ENCODE results near the gene EMP3. TPM values are rescaled to one million over a fixed set of nuclear protein-coding genes. Genes with fewer than 3 reads are reported as not detected.
A peak's percentile ranks its signal among the peaks of the same experiment; 100 is the strongest.

Gene EMP3
- 19.6 TPM for polyA plus RNA-seq (2013, experiment 1 of 2)
- 22.3 TPM for polyA plus RNA-seq (2013, experiment 2 of 2)

- H3K4me2 ChIP-seq (ENCODE audit: low read length) = peak within 1 kb of the TSS; percentile 66
- H3K4me3 ChIP-seq (ENCODE audit: low read length) = peak within 1 kb of the TSS; percentile 12
- H3K79me2 ChIP-seq (ENCODE audit: control insufficient read depth, insufficient read depth, low read length) = no peaks in the 10 kb centered on the region
- peak within 1 kb of the TSS; percentile 96 for H3K4ac ChIP-seq (ENCODE audit: low read depth, low read length)
- no CpG with 5 or more reads among the region's 22 CpGs for whole genome bisulfite sequencing (ENCODE audit: extremely low coverage, insufficient coverage, low lambda C conversion rate)
- H4K8ac ChIP-seq (ENCODE audit: low read depth, low read length) = peak within 1 kb of the TSS; percentile 95
- H3K79me1 ChIP-seq (ENCODE audit: low read length) = no peaks in the 10 kb centered on the region
- H2BK5ac ChIP-seq (ENCODE audit: low read length) = no peak within 1 kb of the TSS
- DNase-seq = peak; percentile 93
- H2AK5ac ChIP-seq (ENCODE audit: low read length) = no peak within 1 kb of the TSS
- peak within 1 kb of the TSS; percentile 55 for H3K27ac ChIP-seq (ENCODE audit: low read depth, low read length)
- no peaks in the 10 kb centered on the region for H3K27me3 ChIP-seq (ENCODE audit: insufficient read depth, low read length, poor library complexity)
- no peak within 1 kb of the TSS for H4K5ac ChIP-seq (ENCODE audit: low read length)
- H3K9ac ChIP-seq (ENCODE audit: low read length) = peak within 1 kb of the TSS; percentile 63
- H3K18ac ChIP-seq (ENCODE audit: low read length) = peak within 1 kb of the TSS; percentile 95
- no peak within 1 kb of the TSS for H3K23ac ChIP-seq (ENCODE audit: low read length)
- no peaks in the 10 kb centered on the region for H3K36me3 ChIP-seq (ENCODE audit: control insufficient read depth, insufficient read depth, low read length)
- peak within 1 kb of the TSS; percentile 82 for H3K56ac ChIP-seq (ENCODE audit: low read length)
- H2BK15ac ChIP-seq (replicated peaks; ENCODE audit: low read depth) = no peak within 1 kb of the TSS
- H2BK120ac ChIP-seq (ENCODE audit: low read depth, low read length) = peak within 1 kb of the TSS; percentile 78
- peaks cover 4% of the 10 kb centered on the region for H3K4me1 ChIP-seq (ENCODE audit: control insufficient read depth, low read depth, low read length)
Observed at GRCh38 chr19:48325265-48325910, at the start of gene EMP3. Gene EMP3 (plus strand): TSS chr19:48325552. CDS start chr19:48326845, 1,293 bp downstream.

GRCh38 chr19:48279747-48280146 is 45.6 kb upstream of the EMP3 start:
- no CpG with 5 or more reads among the region's 9 CpGs for WGBS (ENCODE audit: extremely low coverage, insufficient coverage, low lambda C conversion rate)

GRCh38 chr19:48283908-48284307 is 41.4 kb upstream of the EMP3 start:
- no peak overlapping the region for H3K23ac ChIP-seq (ENCODE audit: low read length)
- H3K18ac ChIP-seq (ENCODE audit: low read length) = no peak overlapping the region
- H3K4me3 ChIP-seq (ENCODE audit: low read length) = no peak overlapping the region
- H3K56ac ChIP-seq (ENCODE audit: low read length) = no peak overlapping the region
- no peak overlapping the region for H3K4ac ChIP-seq (ENCODE audit: low read depth, low read length)
- no peak overlapping the region for H3K4me2 ChIP-seq (ENCODE audit: low read length)
- no peaks in the 10 kb centered on the region for H3K4me1 ChIP-seq (ENCODE audit: control insufficient read depth, low read depth, low read length)
- H3K9ac ChIP-seq (ENCODE audit: low read length) = no peak overlapping the region
- H3K79me2 ChIP-seq (ENCODE audit: control insufficient read depth, insufficient read depth, low read length) = no peaks in the 10 kb centered on the region
- no peak overlapping the region for H4K5ac ChIP-seq (ENCODE audit: low read length)
- no peak overlapping the region for H4K8ac ChIP-seq (ENCODE audit: low read depth, low read length)
- WGBS (ENCODE audit: extremely low coverage, insufficient coverage, low lambda C conversion rate) = no CpG with 5 or more reads among the region's 7 CpGs
- no peak overlapping the region for H2BK15ac ChIP-seq (replicated peaks; ENCODE audit: low read depth)
- no peaks in the 10 kb centered on the region for H3K27me3 ChIP-seq (ENCODE audit: insufficient read depth, low read length, poor library complexity)
- H3K36me3 ChIP-seq (ENCODE audit: control insufficient read depth, insufficient read depth, low read length) = peaks cover 18% of the 10 kb centered on the region
- peak; percentile 31 for DNase-seq
- H2BK120ac ChIP-seq (ENCODE audit: low read depth, low read length) = no peak overlapping the region
- H2BK5ac ChIP-seq (ENCODE audit: low read length) = no peak overlapping the region
- no peak overlapping the region for H2AK5ac ChIP-seq (ENCODE audit: low read length)
- no peak overlapping the region for H3K27ac ChIP-seq (ENCODE audit: low read depth, low read length)
- H3K79me1 ChIP-seq (ENCODE audit: low read length) = no peaks in the 10 kb centered on the region

More at GRCh38 chr19:48279747-48280146, 45.6 kb upstream of the EMP3 start:
- Histone ChIP-seq H4K5ac (ENCODE audit: low read length) (no peak overlapping the region), H3K79me2 (ENCODE audit: control insufficient read depth, insufficient read depth, low read length) (peaks cover 2% of the 10 kb centered on the region), H3K4me3 (ENCODE audit: low read length) (no peak overlapping the region), H3K4me2 (ENCODE audit: low read length) (no peak overlapping the region), H3K56ac (ENCODE audit: low read length) (no peak overlapping the region), H3K23ac (ENCODE audit: low read length) (no peak overlapping the region), H3K18ac (ENCODE audit: low read length) (no peak overlapping the region), H3K27ac (ENCODE audit: low read depth, low read length) (no peak overlapping the region), H2BK15ac (replicated peaks; ENCODE audit: low read depth) (no peak overlapping the region), H3K36me3 (ENCODE audit: control insufficient read depth, insufficient read depth, low read length) (peaks cover 12% of the 10 kb centered on the region), H3K79me1 (ENCODE audit: low read length) (no peaks in the 10 kb centered on the region), H4K8ac (ENCODE audit: low read depth, low read length) (no peak overlapping the region), H2BK5ac (ENCODE audit: low read length) (no peak overlapping the region), H3K27me3 (ENCODE audit: insufficient read depth, low read length, poor library complexity) (no peaks in the 10 kb centered on the region), H3K9ac (ENCODE audit: low read length) (no peak overlapping the region), H3K4ac (ENCODE audit: low read depth, low read length) (no peak overlapping the region), H2AK5ac (ENCODE audit: low read length) (no peak overlapping the region), H3K4me1 (ENCODE audit: control insufficient read depth, low read depth, low read length) (no peaks in the 10 kb centered on the region), H2BK120ac (ENCODE audit: low read depth, low read length) (no peak overlapping the region)
- DNase-seq = no peak

- Histone ChIP-seq H2AK5ac (ENCODE audit: low read length) (no peak overlapping the region), H3K36me3 (ENCODE audit: control insufficient read depth, insufficient read depth, low read length) (peaks cover 18% of the 10 kb centered on the region), H2BK15ac (replicated peaks; ENCODE audit: low read depth) (no peak overlapping the region), H3K56ac (ENCODE audit: low read length) (no peak overlapping the region), H3K18ac (ENCODE audit: low read length) (no peak overlapping the region), H4K5ac (ENCODE audit: low read length) (no peak overlapping the region), H3K27ac (ENCODE audit: low read depth, low read length) (no peak overlapping the region), H2BK5ac (ENCODE audit: low read length) (no peak overlapping the region), H2BK120ac (ENCODE audit: low read depth, low read length) (no peak overlapping the region), H3K79me2 (ENCODE audit: control insufficient read depth, insufficient read depth, low read length) (no peaks in the 10 kb centered on the region), H3K4me3 (ENCODE audit: low read length) (no peak overlapping the region), H3K4me1 (ENCODE audit: control insufficient read depth, low read depth, low read length) (no peaks in the 10 kb centered on the region), H3K4me2 (ENCODE audit: low read length) (no peak overlapping the region), H3K9ac (ENCODE audit: low read length) (no peak overlapping the region), H3K23ac (ENCODE audit: low read length) (no peak overlapping the region), H3K79me1 (ENCODE audit: low read length) (no peaks in the 10 kb centered on the region), H3K27me3 (ENCODE audit: insufficient read depth, low read length, poor library complexity) (no peaks in the 10 kb centered on the region), H4K8ac (ENCODE audit: low read depth, low read length) (no peak overlapping the region), H3K4ac (ENCODE audit: low read depth, low read length) (no peak overlapping the region)
- DNase-seq = no peak
- no CpG with 5 or more reads among the region's 4 CpGs for whole genome bisulfite sequencing (ENCODE audit: extremely low coverage, insufficient coverage, low lambda C conversion rate)
Observed at GRCh38 chr19:48284896-48285295, 40.5 kb upstream of the EMP3 start.

GRCh38 chr19:48287748-48288147 is 37.6 kb upstream of the EMP3 start:
- no peaks in the 10 kb centered on the region for H3K4me1 ChIP-seq (ENCODE audit: control insufficient read depth, low read depth, low read length)
- no peak overlapping the region for H3K4me3 ChIP-seq (ENCODE audit: low read length)
- H3K36me3 ChIP-seq (ENCODE audit: control insufficient read depth, insufficient read depth, low read length) = peaks cover 11% of the 10 kb centered on the region
- no peak overlapping the region for H3K4me2 ChIP-seq (ENCODE audit: low read length)
- no peak overlapping the region for H2BK5ac ChIP-seq (ENCODE audit: low read length)
- no peaks in the 10 kb centered on the region for H3K79me2 ChIP-seq (ENCODE audit: control insufficient read depth, insufficient read depth, low read length)
- no peak overlapping the region for H3K4ac ChIP-seq (ENCODE audit: low read depth, low read length)
- H4K5ac ChIP-seq (ENCODE audit: low read length) = no peak overlapping the region
- H3K27me3 ChIP-seq (ENCODE audit: insufficient read depth, low read length, poor library complexity) = no peaks in the 10 kb centered on the region
- no peaks in the 10 kb centered on the region for H3K79me1 ChIP-seq (ENCODE audit: low read length)
- H4K8ac ChIP-seq (ENCODE audit: low read depth, low read length) = no peak overlapping the region
- no peak overlapping the region for H3K23ac ChIP-seq (ENCODE audit: low read length)
- no peak overlapping the region for H3K56ac ChIP-seq (ENCODE audit: low read length)
- no CpG with 5 or more reads among the region's 3 CpGs for WGBS (ENCODE audit: extremely low coverage, insufficient coverage, low lambda C conversion rate)
- no peak overlapping the region for H3K18ac ChIP-seq (ENCODE audit: low read length)
- H2BK120ac ChIP-seq (ENCODE audit: low read depth, low read length) = no peak overlapping the region
- no peak overlapping the region for H3K27ac ChIP-seq (ENCODE audit: low read depth, low read length)
- no peak overlapping the region for H2BK15ac ChIP-seq (replicated peaks; ENCODE audit: low read depth)
- no peak for DNase-seq
- H3K9ac ChIP-seq (ENCODE audit: low read length) = no peak overlapping the region
- no peak overlapping the region for H2AK5ac ChIP-seq (ENCODE audit: low read length)

- H2BK5ac ChIP-seq (ENCODE audit: low read length) = no peak overlapping the region
- no peak overlapping the region for H2BK120ac ChIP-seq (ENCODE audit: low read depth, low read length)
- H3K4me1 ChIP-seq (ENCODE audit: control insufficient read depth, low read depth, low read length) = no peaks in the 10 kb centered on the region
- peaks cover 4% of the 10 kb centered on the region for H3K36me3 ChIP-seq (ENCODE audit: control insufficient read depth, insufficient read depth, low read length)
- H3K4me3 ChIP-seq (ENCODE audit: low read length) = no peak overlapping the region
- no peak overlapping the region for H4K5ac ChIP-seq (ENCODE audit: low read length)
- H3K18ac ChIP-seq (ENCODE audit: low read length) = peak overlapping the region; percentile 4
- H3K79me2 ChIP-seq (ENCODE audit: control insufficient read depth, insufficient read depth, low read length) = no peaks in the 10 kb centered on the region
- H3K56ac ChIP-seq (ENCODE audit: low read length) = peak overlapping the region; percentile 45
- peak overlapping the region; percentile 56 for H3K27ac ChIP-seq (ENCODE audit: low read depth, low read length)
- no peak overlapping the region for H4K8ac ChIP-seq (ENCODE audit: low read depth, low read length)
- no peak overlapping the region for H2BK15ac ChIP-seq (replicated peaks; ENCODE audit: low read depth)
- H3K4me2 ChIP-seq (ENCODE audit: low read length) = peak overlapping the region; percentile 1
- no peaks in the 10 kb centered on the region for H3K27me3 ChIP-seq (ENCODE audit: insufficient read depth, low read length, poor library complexity)
- no peak overlapping the region for H3K4ac ChIP-seq (ENCODE audit: low read depth, low read length)
- H3K23ac ChIP-seq (ENCODE audit: low read length) = no peak overlapping the region
- H3K79me1 ChIP-seq (ENCODE audit: low read length) = no peaks in the 10 kb centered on the region
- DNase-seq = peak; percentile 96
- peak overlapping the region; percentile 1 for H3K9ac ChIP-seq (ENCODE audit: low read length)
- H2AK5ac ChIP-seq (ENCODE audit: low read length) = no peak overlapping the region
- no CpG with 5 or more reads among the region's 10 CpGs for WGBS (ENCODE audit: extremely low coverage, insufficient coverage, low lambda C conversion rate)
Observed at GRCh38 chr19:48290401-48290770, 35.0 kb upstream of the EMP3 start.
